Body of pancreas (tissue), 4 donors: Measurements from ENCODE around the gene TLE1. TPM values are rescaled to one million over a fixed set of nuclear protein-coding genes. Genes with fewer than 3 reads are reported as not detected.

Experiments
- ATAC-seq: fragments of 150-250 bp; one replicate; pipeline ENCODE4 v1.9.1; 2016
- DNase-seq, 4 donors: peaks; one replicate each; pipeline ENCODE4 v3.0.0-alpha.2; 2019
- H3K27ac ChIP-seq, 4 donors: fragments of 200-600 bp; sonication (generic); 1 replicate in 3 of 4; 2 replicates in 1 of 4; pipeline versions ENCODE4 v1.5.1 to v1.6.1; 2016 to 2019; ENCODE audit warnings: mild to moderate bottlenecking in 1 of 4, mixed read lengths in 1 of 4, moderate library complexity in 1 of 4
- H3K27me3 ChIP-seq, 2 donors: fragments of 200-600 bp; sonication (generic); one replicate each; pipeline ENCODE4 v1.6.0; 2016; ENCODE audit warnings: mild to moderate bottlenecking in 1 of 2
- H3K36me3 ChIP-seq, 2 donors: fragments of 200-600 bp; sonication (generic); replicated peaks in 1 of 2; 2 replicates each; pipeline ENCODE4 v1.5.1; 2016; ENCODE audit warnings: low read depth in 2 of 2; ENCODE audit not compliant: insufficient read depth in 1 of 2
- H3K4me1 ChIP-seq: fragments of 200-600 bp; sonication (generic); one replicate; pipeline ENCODE4 v1.6.0; 2016
- H3K4me3 ChIP-seq, 2 donors: fragments of 200-600 bp; sonication (generic); 1 replicate in 1 of 2; 2 replicates in 1 of 2; pipeline ENCODE4 v1.5.1; 2016 to 2019
- H3K9me3 ChIP-seq, 3 donors: fragments of 200-600 bp; sonication (generic); 1 replicate in 2 of 3; 2 replicates in 1 of 3; pipeline ENCODE4 v1.5.1; 2016
- POLR2A ChIP-seq, 3 donors: fragments of 450-650 bp; IDR thresholded peaks; one replicate each; pipeline ENCODE4 v1.6.1; 2016; ENCODE audit warnings: antibody characterized with exemption in 3 of 3, mild to moderate bottlenecking in 2 of 3
- WGBS, 2 donors: methylation state at CpG; one replicate each; pipeline ENCODE4 v1.1.5; 2017; 5-methylcytosine and 5-hydroxymethylcytosine counted together
- intact Hi-C: fragments of 100-400 bp; cut with DNase I; formaldehyde crosslinking; loops from one replicate; pipeline ENCODE4 v1.15.1; 2023
- total RNA-seq, 2 donors: library from RNA; depleted of rRNA; stranded (reverse); fragments of >200 nt; gene quantifications; one replicate each; pipeline ENCODE4 v1.1.0, GENCODE V29; 2016
- TF ChIP-seq, protein P1 (sequence below), 7 experiments: fragments of 450-650 bp in 4 of 7; fragments of 200-600 bp in 3 of 7; sonication (generic) in 3 of 7; IDR thresholded peaks; one replicate each; pipeline ENCODE4 v1.5.1; 2016 to 2019; ENCODE audit warnings: antibody characterized with exemption in 7 of 7

The TLE1 gene
- total RNA-seq, 2 donors from 2014 or later = 49.5 to 58.3 TPM

DNA sequence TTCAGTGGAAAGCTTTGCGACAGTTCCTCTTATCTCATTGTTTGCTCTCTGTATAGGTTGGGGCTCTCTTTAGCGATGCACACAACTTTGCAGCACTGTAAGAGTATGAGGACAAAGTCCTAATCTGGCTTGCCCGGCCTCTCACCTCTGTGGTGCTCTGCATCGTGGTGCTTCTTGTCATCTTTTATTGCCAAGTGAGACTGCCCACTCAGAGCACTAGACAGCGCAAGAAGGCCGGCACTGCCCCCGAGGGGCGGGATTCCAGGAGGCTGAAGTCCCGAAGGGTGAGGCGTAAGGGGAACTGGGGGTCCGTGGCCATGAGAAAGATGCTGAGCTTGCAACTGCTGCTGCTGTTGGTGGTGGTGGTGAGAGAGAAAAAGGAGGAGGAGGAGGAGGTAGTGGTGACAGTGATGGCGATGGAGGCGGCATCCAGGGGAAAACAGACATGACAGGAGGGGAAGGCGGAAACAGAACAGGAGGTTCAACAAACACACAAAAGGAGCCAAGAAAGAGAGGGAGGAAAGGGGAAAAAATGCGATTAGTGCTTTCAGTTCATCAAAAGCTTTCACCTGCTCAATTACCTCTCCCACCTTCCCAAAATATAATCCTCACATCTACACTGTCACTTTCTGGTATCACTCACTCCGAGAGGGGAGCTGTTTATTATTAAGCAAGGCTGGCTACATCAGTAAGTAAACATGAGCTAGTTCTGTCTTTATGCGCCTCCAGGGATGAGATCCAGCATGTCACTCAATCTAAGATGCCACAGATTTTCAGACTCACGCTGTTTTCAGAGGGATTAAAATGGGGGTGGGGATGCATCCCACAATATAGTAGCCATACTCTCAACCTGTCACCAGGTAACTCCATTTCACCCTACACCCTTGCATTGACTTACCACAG lies 55.1 kb downstream of the TLE1 start:
- H3K4me3 ChIP-seq = no peak overlapping the region
- intact Hi-C loops = no loop called here
- H3K36me3 ChIP-seq = peaks cover 0 to 5% of the 10 kb centered on the region in 2 donors
- H3K9me3 ChIP-seq = no peaks in the 10 kb centered on the region
- no peak for DNase-seq
- no peaks in the 10 kb centered on the region for H3K27me3 ChIP-seq
- ATAC-seq = no peak
- H3K27ac ChIP-seq = no peak overlapping the region
- TF ChIP-seq, protein P1, sequence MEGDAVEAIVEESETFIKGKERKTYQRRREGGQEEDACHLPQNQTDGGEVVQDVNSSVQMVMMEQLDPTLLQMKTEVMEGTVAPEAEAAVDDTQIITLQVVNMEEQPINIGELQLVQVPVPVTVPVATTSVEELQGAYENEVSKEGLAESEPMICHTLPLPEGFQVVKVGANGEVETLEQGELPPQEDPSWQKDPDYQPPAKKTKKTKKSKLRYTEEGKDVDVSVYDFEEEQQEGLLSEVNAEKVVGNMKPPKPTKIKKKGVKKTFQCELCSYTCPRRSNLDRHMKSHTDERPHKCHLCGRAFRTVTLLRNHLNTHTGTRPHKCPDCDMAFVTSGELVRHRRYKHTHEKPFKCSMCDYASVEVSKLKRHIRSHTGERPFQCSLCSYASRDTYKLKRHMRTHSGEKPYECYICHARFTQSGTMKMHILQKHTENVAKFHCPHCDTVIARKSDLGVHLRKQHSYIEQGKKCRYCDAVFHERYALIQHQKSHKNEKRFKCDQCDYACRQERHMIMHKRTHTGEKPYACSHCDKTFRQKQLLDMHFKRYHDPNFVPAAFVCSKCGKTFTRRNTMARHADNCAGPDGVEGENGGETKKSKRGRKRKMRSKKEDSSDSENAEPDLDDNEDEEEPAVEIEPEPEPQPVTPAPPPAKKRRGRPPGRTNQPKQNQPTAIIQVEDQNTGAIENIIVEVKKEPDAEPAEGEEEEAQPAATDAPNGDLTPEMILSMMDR (IDR thresholded peaks at IDR 0.05) = no peak
- no peak for TF ChIP-seq POLR2A (IDR thresholded peaks at IDR 0.05)
- 83 to 85% methylated on average over 18 of the region's 18 CpGs for WGBS, 2 donors
- H3K4me1 ChIP-seq = peaks cover 4% of the 10 kb centered on the region

- TF ChIP-seq POLR2A (IDR thresholded peaks at IDR 0.05) = no peak
- TF ChIP-seq, protein P1 (IDR thresholded peaks at IDR 0.05) = no peak
- Histone ChIP-seq H3K36me3 (peaks cover 0 to 5% of the 10 kb centered on the region in 2 donors), H3K27ac (no peak overlapping the region), H3K4me1 (peaks cover 4% of the 10 kb centered on the region), H3K4me3 (no peak overlapping the region), H3K9me3 (no peaks in the 10 kb centered on the region), H3K27me3 (no peaks in the 10 kb centered on the region)
- DNase-seq (no peak), ATAC-seq (no peak)
- 95 to 100% methylated on average over 1 of the region's 1 CpG for WGBS, 2 donors
- intact Hi-C loops = no loop called here
These were observed 56.7 kb downstream of the TLE1 start for GRCh38 chr9:81632599-81632998.

GRCh38 chr9:81631218-81631745 lies 58.1 kb downstream of the TLE1 start:
- H3K27me3 ChIP-seq = no peaks in the 10 kb centered on the region
- TF ChIP-seq POLR2A (IDR thresholded peaks at IDR 0.05) = no peak
- TF ChIP-seq, protein P1 (IDR thresholded peaks at IDR 0.05) = no peak
- no peaks in the 10 kb centered on the region for H3K9me3 ChIP-seq
- 88 to 93% methylated on average over 7 of the region's 7 CpGs for WGBS, 2 donors
- DNase-seq (no peak), ATAC-seq (no peak)
- no peak overlapping the region for H3K4me3 ChIP-seq
- no peak overlapping the region for H3K27ac ChIP-seq
- H3K4me1 ChIP-seq = peaks cover 4% of the 10 kb centered on the region
- H3K36me3 ChIP-seq = peaks cover 0 to 5% of the 10 kb centered on the region in 2 donors
- intact Hi-C loops = no loop called here

DNA sequence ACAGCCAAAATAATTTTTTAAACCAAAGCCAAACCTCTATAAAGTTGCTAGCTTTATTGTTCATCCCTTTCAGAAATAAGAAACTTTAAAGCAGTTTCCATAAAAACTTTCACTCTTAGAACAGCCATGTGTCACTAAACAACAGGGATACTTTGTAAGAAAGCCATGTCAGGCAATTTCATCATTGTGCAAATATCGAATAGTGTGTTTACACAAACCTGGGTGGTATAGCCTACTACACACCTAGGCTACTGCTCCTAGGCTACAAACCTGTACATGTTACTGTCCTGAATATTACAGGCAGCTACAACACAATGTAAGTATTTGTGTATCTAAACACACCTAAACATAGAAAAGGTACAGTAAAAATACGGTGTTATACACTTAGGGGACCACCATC lies 59.9 kb downstream of the TLE1 start:
- 67 to 71% methylated on average over 2 of the region's 2 CpGs for WGBS, 2 donors

More for the DNA sequence above, 59.9 kb downstream of the TLE1 start:
- Histone ChIP-seq H3K4me3 (no peak overlapping the region), H3K27ac (no peak overlapping the region), H3K4me1 (peaks cover 4% of the 10 kb centered on the region), H3K36me3 (peaks cover 0 to 5% of the 10 kb centered on the region in 2 donors), H3K27me3 (no peaks in the 10 kb centered on the region), H3K9me3 (peaks cover 0 to under 1% (median 0%) of the 10 kb centered on the region in 3 donors)
- DNase-seq (no peak), ATAC-seq (no peak)
- intact Hi-C loops = no loop called here
- TF ChIP-seq, protein P1 (IDR thresholded peaks at IDR 0.05) = no peak
- TF ChIP-seq POLR2A (IDR thresholded peaks at IDR 0.05) = no peak
